H9 (cell line): Measurements from ENCODE around the gene FBXO41. TPM values are rescaled to one million over a fixed set of nuclear protein-coding genes. Genes with fewer than 3 reads are reported as not detected.

Experiments
- DNase-seq: peaks from one replicate; pipeline ENCODE4 v3.0.0-alpha.2; 2017
- H2AFZ ChIP-seq: one replicate; pipeline ENCODE4 v1.6.1; 2013; ENCODE audit warnings: mild to moderate bottlenecking, low read length, control low read depth, moderate library complexity
- H2AK5ac ChIP-seq: 2 replicates; pipeline ENCODE4 v1.6.1; 2013; ENCODE audit warnings: low read length, control low read depth, mixed read lengths; ENCODE audit not compliant: insufficient read length
- H2BK120ac ChIP-seq: one replicate; pipeline ENCODE4 v1.6.1; 2013; ENCODE audit warnings: low read depth, mild to moderate bottlenecking, low read length, control low read depth, inconsistent platforms; ENCODE audit not compliant: poor library complexity, severe bottlenecking
- H2BK12ac ChIP-seq: 2 replicates; pipeline ENCODE4 v1.6.1; 2013; ENCODE audit warnings: low read length, control low read depth, mixed read lengths, low read depth; ENCODE audit not compliant: insufficient read length
- H2BK15ac ChIP-seq: 2 replicates; pipeline ENCODE4 v1.6.1; 2013; ENCODE audit warnings: low read depth, low read length, control low read depth
- H2BK20ac ChIP-seq: one replicate; pipeline ENCODE4 v1.6.1; 2013; ENCODE audit warnings: low read depth, mild to moderate bottlenecking, low read length, control low read depth, inconsistent platforms; ENCODE audit not compliant: poor library complexity, severe bottlenecking
- H2BK5ac ChIP-seq: 2 replicates; pipeline ENCODE4 v1.6.1; 2013; ENCODE audit warnings: low read length, control low read depth, mixed read lengths; ENCODE audit not compliant: insufficient read length
- H3K14ac ChIP-seq: 2 replicates; pipeline ENCODE4 v1.6.1; 2013; ENCODE audit warnings: low read length, control low read depth; ENCODE audit not compliant: insufficient read depth
- H3K18ac ChIP-seq: 2 replicates; pipeline ENCODE4 v1.6.1; 2013; ENCODE audit warnings: low read depth, mild to moderate bottlenecking, mixed read lengths, low read length, control low read depth; ENCODE audit not compliant: insufficient read length
- H3K23ac ChIP-seq: 2 replicates; pipeline ENCODE4 v1.6.1; 2013; ENCODE audit warnings: low read length, control low read depth, mixed read lengths, low read depth; ENCODE audit not compliant: insufficient read length
- H3K23me2 ChIP-seq: 2 replicates; pipeline ENCODE4 v1.6.1; 2013; ENCODE audit warnings: low read depth, mild to moderate bottlenecking, mixed read lengths, low read length, control low read depth; ENCODE audit not compliant: insufficient read length, poor library complexity, severe bottlenecking
- H3K27ac ChIP-seq: 2 replicates; pipeline ENCODE4 v1.5.1; 2013; ENCODE audit warnings: low read length, control low read depth, mixed read lengths, low read depth; ENCODE audit not compliant: insufficient read length
- H3K27me3 ChIP-seq: 2 replicates; pipeline ENCODE4 v1.6.1; 2013; ENCODE audit warnings: low read length, control low read depth, inconsistent platforms; ENCODE audit not compliant: insufficient read depth
- H3K4ac ChIP-seq: 2 replicates; pipeline ENCODE4 v1.6.1; 2013; ENCODE audit warnings: low read depth, mild to moderate bottlenecking, control low read depth, inconsistent platforms, low read length, moderate library complexity
- H3K4me1 ChIP-seq: 2 replicates; pipeline ENCODE4 v1.6.1; 2013; ENCODE audit warnings: low read length, control low read depth, inconsistent platforms; ENCODE audit not compliant: insufficient read depth
- H3K4me2 ChIP-seq: 2 replicates; pipeline ENCODE4 v1.6.1; 2013; ENCODE audit warnings: low read length, control low read depth, mixed read lengths; ENCODE audit not compliant: insufficient read length, insufficient read depth
- H3K56ac ChIP-seq: 2 replicates; pipeline ENCODE4 v1.6.1; 2013; ENCODE audit warnings: low read depth, mild to moderate bottlenecking, mixed read lengths, low read length, control low read depth; ENCODE audit not compliant: insufficient read length
- H3K79me1 ChIP-seq: 2 replicates; pipeline ENCODE4 v1.6.1; 2013; ENCODE audit warnings: low read depth, mild to moderate bottlenecking, moderate library complexity, low read length, control low read depth, inconsistent platforms; ENCODE audit not compliant: insufficient read depth, poor library complexity, severe bottlenecking
- H3K79me2 ChIP-seq: 2 replicates; pipeline ENCODE4 v1.6.1; 2013; ENCODE audit warnings: low read length, control low read depth, inconsistent platforms; ENCODE audit not compliant: insufficient read depth
- H3K9ac ChIP-seq: 2 replicates; pipeline ENCODE4 v1.6.1; 2013; ENCODE audit warnings: low read length, control low read depth, mixed read lengths; ENCODE audit not compliant: insufficient read length; ENCODE audit errors: extremely low read depth
- H3K9me3 ChIP-seq: one replicate; pipeline ENCODE4 v1.6.1; 2013; ENCODE audit warnings: low read depth, low read length, inconsistent platforms; ENCODE audit not compliant: control insufficient read depth
- H3T11ph ChIP-seq: one replicate; pipeline ENCODE4 v1.6.1; 2013; ENCODE audit warnings: mild to moderate bottlenecking, low read length, control low read depth, inconsistent platforms
- H4K20me1 ChIP-seq: one replicate; pipeline ENCODE4 v1.6.1; 2013; ENCODE audit not compliant: control insufficient read depth, insufficient read length, insufficient read depth
- H4K5ac ChIP-seq: 2 replicates; pipeline ENCODE4 v1.6.1; 2013; ENCODE audit warnings: low read depth, mild to moderate bottlenecking, mixed read lengths, low read length, control low read depth; ENCODE audit not compliant: insufficient read length
- H4K8ac ChIP-seq: replicated peaks from 2 replicates; pipeline ENCODE4 v1.6.1; 2013; ENCODE audit warnings: low read length, control low read depth, mixed read lengths, low read depth; ENCODE audit not compliant: insufficient read length
- H4K91ac ChIP-seq: 2 replicates; pipeline ENCODE4 v1.6.1; 2013; ENCODE audit warnings: low read depth, mild to moderate bottlenecking, moderate library complexity, mixed read lengths, low read length, control low read depth; ENCODE audit not compliant: insufficient read length
- H3K27ac Mint-ChIP-seq, 3 experiments: 2 replicates in 2 of 3; 3 replicates in 1 of 3; pipeline ENCODE4 v1.8.0; 2020 to 2021; ENCODE audit warnings: mixed read lengths in 3 of 3, mild to moderate bottlenecking in 1 of 3, moderate library complexity in 1 of 3
- H3K27me3 Mint-ChIP-seq: 2 replicates; pipeline ENCODE4 v1.8.0; 2021; ENCODE audit warnings: low read depth, mild to moderate bottlenecking, moderate library complexity, mixed read lengths
- H3K36me3 Mint-ChIP-seq, 3 experiments: 2 replicates in 2 of 3; 3 replicates in 1 of 3; pipeline ENCODE4 v1.8.0; 2020 to 2021; ENCODE audit warnings: low read depth in 3 of 3, mixed read lengths in 3 of 3; ENCODE audit not compliant: insufficient read depth in 1 of 3
- H3K4me1 Mint-ChIP-seq, 2 experiments: 2 replicates each; pipeline ENCODE4 v1.8.0; 2020; ENCODE audit warnings: mixed read lengths in 2 of 2
- H3K4me3 Mint-ChIP-seq, 2 experiments: 2 replicates in 1 of 2; 3 replicates in 1 of 2; pipeline ENCODE4 v1.8.0; 2020 to 2021; ENCODE audit warnings: mild to moderate bottlenecking in 2 of 2, mixed read lengths in 2 of 2, moderate library complexity in 1 of 2
- H3K9me3 Mint-ChIP-seq, 2 experiments: 2 replicates in 1 of 2; 3 replicates in 1 of 2; pipeline ENCODE4 v1.8.0; 2020; ENCODE audit warnings: mild to moderate bottlenecking in 2 of 2, mixed read lengths in 2 of 2, moderate library complexity in 1 of 2
- WGBS: extraction: QIAGEN DNeasy Blood & Tissue Kit; methylation state at CpG from one replicate; pipeline ENCODE4 v1.1.7; 2013; ENCODE audit warnings: missing lambda C conversion rate, low lambda C conversion rate, mixed read lengths; ENCODE audit not compliant: insufficient read length; ENCODE audit errors: extremely low coverage; 5-methylcytosine and 5-hydroxymethylcytosine counted together
- total RNA-seq: library from RNA; stranded (reverse); gene quantifications from 2 replicates; pipeline ENCODE4 v1.2.1, GENCODE V29; 2021
- TF ChIP-seq, protein P1 (sequence below): fragments of 200-600 bp; sonication (generic); conservative IDR thresholded peaks from 3 replicates; pipeline ENCODE4 v1.8.0; 2021; ENCODE audit warnings: antibody characterized with exemption, mild to moderate bottlenecking

The FBXO41 gene
- total RNA-seq, 1 experiment from 2014 or later: 16.2 TPM

DNA sequence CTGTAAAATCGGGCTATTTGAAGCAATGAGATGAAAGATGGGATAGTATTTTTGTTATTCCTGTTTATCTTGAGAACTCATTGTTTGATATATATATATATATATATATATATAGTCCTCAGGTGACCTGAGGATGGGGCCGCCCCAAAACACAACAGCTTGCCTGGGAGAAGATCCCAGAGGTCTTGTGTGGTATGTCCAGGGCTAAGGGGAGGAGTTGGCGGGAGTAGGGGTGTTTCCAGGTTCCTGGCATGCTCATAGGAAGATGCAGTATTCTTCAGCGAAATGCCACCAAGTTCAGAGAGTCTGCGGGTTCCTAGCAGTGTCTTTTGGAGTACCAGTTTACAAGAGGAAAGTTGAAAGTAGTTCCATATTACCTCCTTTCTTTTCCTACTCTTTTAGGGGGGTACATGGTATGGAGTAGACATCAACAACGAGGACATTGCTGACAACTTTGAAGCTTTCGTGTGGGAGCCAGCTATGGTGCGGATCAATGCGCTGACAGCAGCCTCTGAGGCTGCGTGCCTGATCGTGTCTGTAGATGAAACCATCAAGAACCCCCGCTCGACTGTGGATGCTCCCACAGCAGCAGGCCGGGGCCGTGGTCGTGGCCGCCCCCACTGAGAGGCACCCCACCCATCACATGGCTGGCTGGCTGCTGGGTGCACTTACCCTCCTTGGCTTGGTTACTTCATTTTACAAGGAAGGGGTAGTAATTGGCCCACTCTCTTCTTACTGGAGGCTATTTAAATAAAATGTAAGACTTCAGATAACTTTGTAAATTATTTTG, 31.8 kb downstream of the FBXO41 start:
- Mint-ChIP-seq H3K9me3 (no peaks in the 10 kb centered on the region; a peak in 1 of 5 replicates), H3K4me3 (no peak overlapping the region), H3K36me3 (peaks cover 41 to 75% (median 56%) of the 10 kb centered on the region in 3 experiments), H3K27me3 (no peaks in the 10 kb centered on the region), H3K27ac (no peak overlapping the region), H3K4me1 (peaks cover 10 to 16% of the 10 kb centered on the region in 2 experiments)
- Histone ChIP-seq H2BK15ac (no peak overlapping the region), H3K18ac (no peak overlapping the region), H3K23me2 (no peaks in the 10 kb centered on the region), H4K8ac (no peak overlapping the region), H2BK12ac (no peak overlapping the region), H3K14ac (no peak overlapping the region), H4K91ac (no peak overlapping the region), H2AK5ac (no peak overlapping the region), H3K79me1 (no peaks in the 10 kb centered on the region), H3K4me1 (no peaks in the 10 kb centered on the region), H3K4me2 (no peak overlapping the region), H4K20me1 (no peaks in the 10 kb centered on the region), H2BK5ac (no peak overlapping the region), H3T11ph (no peak overlapping the region), H2BK20ac (no peak overlapping the region), H3K23ac (no peak overlapping the region), H3K9me3 (no peaks in the 10 kb centered on the region), H4K5ac (no peak overlapping the region), H3K79me2 (no peaks in the 10 kb centered on the region), H3K9ac (no peak overlapping the region), H3K27ac (no peak overlapping the region), H2AFZ (no peak overlapping the region), H3K56ac (no peak overlapping the region), H3K4ac (no peak overlapping the region), H3K27me3 (no peaks in the 10 kb centered on the region), H2BK120ac (no peak overlapping the region)
- no peak for DNase-seq
- no CpG with 5 or more reads among the region's 17 CpGs for WGBS
- TF ChIP-seq, protein P1, sequence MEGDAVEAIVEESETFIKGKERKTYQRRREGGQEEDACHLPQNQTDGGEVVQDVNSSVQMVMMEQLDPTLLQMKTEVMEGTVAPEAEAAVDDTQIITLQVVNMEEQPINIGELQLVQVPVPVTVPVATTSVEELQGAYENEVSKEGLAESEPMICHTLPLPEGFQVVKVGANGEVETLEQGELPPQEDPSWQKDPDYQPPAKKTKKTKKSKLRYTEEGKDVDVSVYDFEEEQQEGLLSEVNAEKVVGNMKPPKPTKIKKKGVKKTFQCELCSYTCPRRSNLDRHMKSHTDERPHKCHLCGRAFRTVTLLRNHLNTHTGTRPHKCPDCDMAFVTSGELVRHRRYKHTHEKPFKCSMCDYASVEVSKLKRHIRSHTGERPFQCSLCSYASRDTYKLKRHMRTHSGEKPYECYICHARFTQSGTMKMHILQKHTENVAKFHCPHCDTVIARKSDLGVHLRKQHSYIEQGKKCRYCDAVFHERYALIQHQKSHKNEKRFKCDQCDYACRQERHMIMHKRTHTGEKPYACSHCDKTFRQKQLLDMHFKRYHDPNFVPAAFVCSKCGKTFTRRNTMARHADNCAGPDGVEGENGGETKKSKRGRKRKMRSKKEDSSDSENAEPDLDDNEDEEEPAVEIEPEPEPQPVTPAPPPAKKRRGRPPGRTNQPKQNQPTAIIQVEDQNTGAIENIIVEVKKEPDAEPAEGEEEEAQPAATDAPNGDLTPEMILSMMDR: no peak
